Body of pancreas (tissue), 4 donors: Measurements from ENCODE around the gene PLPPR5.

Experiments
- CTCF ChIP-seq, 7 experiments: fragments of 450-650 bp in 4 of 7; fragments of 200-600 bp in 3 of 7; sonication (generic) in 3 of 7; IDR thresholded peaks; one replicate each; pipeline ENCODE4 v1.5.1; 2016 to 2019; ENCODE audit warnings: antibody characterized with exemption in 7 of 7
- POLR2A ChIP-seq, 3 donors: fragments of 450-650 bp; IDR thresholded peaks; one replicate each; pipeline ENCODE4 v1.6.1; 2016; ENCODE audit warnings: antibody characterized with exemption in 3 of 3, mild to moderate bottlenecking in 2 of 3

- TF ChIP-seq CTCF (IDR thresholded peaks at IDR 0.05) (no peak), POLR2A (IDR thresholded peaks at IDR 0.05) (no peak)
Measured at GRCh38 chr1:98940069-98940721, 64.5 kb downstream of the PLPPR5 start.
